ENCODE measurements around the gene C1orf50. TPM values are rescaled to one million over a fixed set of nuclear protein-coding genes. Genes with fewer than 3 reads are reported as not detected.
"Not testable (repeated sequence)": the region's sequence is repeated elsewhere in the genome, so short reads cannot be mapped to it uniquely, and the experiment has no call there.

The C1orf50 gene
- total RNA-seq, 1 experiment from 2014 or later: 8.3 TPM

DNA sequence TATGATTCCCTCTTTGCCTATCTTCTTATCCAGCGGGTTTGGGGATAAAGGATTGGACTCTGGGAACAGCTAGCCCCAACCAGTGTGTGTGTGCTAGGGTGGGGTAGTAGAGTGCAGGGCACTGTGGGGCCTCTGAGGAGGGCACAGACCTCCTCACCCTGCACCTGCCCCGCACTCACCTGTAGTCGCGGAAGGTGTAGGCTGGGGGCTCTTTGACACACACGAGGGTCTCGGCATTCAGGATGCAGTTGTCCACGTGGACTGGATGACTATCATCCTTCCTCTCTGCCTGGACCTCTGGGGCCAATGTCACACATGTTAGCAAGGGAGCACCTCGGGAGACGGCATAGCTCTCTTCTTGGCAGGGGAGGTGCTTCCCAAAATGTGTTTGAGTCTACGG, 19.0 kb upstream of the C1orf50 start:
- H4K20me1 ChIP-seq (ENCODE audit: insufficient read depth): no peaks in the 10 kb centered on the region
- no peaks in the 10 kb centered on the region for H3K9me3 ChIP-seq (ENCODE audit: insufficient read depth, low read depth)
- no peak overlapping the region for H3K27ac ChIP-seq
- no peak overlapping the region for H3K4me3 ChIP-seq
- TF ChIP-seq EZH2 (IDR thresholded peaks at IDR 0.05; ENCODE audit: low read depth): no peak
- no peak for TF ChIP-seq CTCF (conservative IDR thresholded peaks at IDR 0.05)
- BruUV-seq (replicated peaks): no TSS peak
- no peaks in the 10 kb centered on the region for H3K79me2 ChIP-seq (ENCODE audit: low read depth)
- no peaks in the 10 kb centered on the region for H3K27me3 ChIP-seq (ENCODE audit: insufficient read depth, low read depth)
- no peaks in the 10 kb centered on the region for H3K9me2 ChIP-seq (ENCODE audit: insufficient read depth)
- CTCF ChIA-PET: no interaction called here
- no peak for DNase-seq
- no peaks in the 10 kb centered on the region for H3K4me1 ChIP-seq (replicated peaks; ENCODE audit: insufficient read depth)
- no peaks in the 10 kb centered on the region for H3F3A ChIP-seq (ENCODE audit: insufficient read depth, low read depth)
- intact Hi-C loops (cut with micrococcal nuclease; ENCODE audit: unreplicated experiment): no loop called here
- no peak overlapping the region for H2AFZ ChIP-seq
- POLR2A ChIA-PET (ENCODE audit: unreplicated experiment): no interaction called here
- no peak overlapping the region for H3K4me2 ChIP-seq
- H3K36me3 ChIP-seq (ENCODE audit: low read depth): no peaks in the 10 kb centered on the region

- H3K36me3 ChIP-seq (ENCODE audit: low read depth): no peaks in the 10 kb centered on the region
- no peak overlapping the region for H2AFZ ChIP-seq
- H3F3A ChIP-seq (ENCODE audit: insufficient read depth, low read depth): no peaks in the 10 kb centered on the region
- H3K27ac ChIP-seq: no peak overlapping the region
- H3K4me2 ChIP-seq: no peak overlapping the region
- no TSS peak for BruUV-seq (replicated peaks)
- no peaks in the 10 kb centered on the region for H3K9me3 ChIP-seq (ENCODE audit: insufficient read depth, low read depth)
- H3K79me2 ChIP-seq (ENCODE audit: low read depth): no peaks in the 10 kb centered on the region
- intact Hi-C loops (cut with micrococcal nuclease; ENCODE audit: unreplicated experiment): no loop called here
- no peak for DNase-seq
- no peaks in the 10 kb centered on the region for H3K4me1 ChIP-seq (replicated peaks; ENCODE audit: insufficient read depth)
- CTCF ChIA-PET: no interaction called here
- POLR2A ChIA-PET (ENCODE audit: unreplicated experiment): interaction anchor here (0.6 kb wide), 1 partner anchor 335 kb away, joined by 3 read pairs; no protein-coding TSS in a partner anchor
- no peaks in the 10 kb centered on the region for H3K9me2 ChIP-seq (ENCODE audit: insufficient read depth)
- no peak overlapping the region for H3K4me3 ChIP-seq
- no peaks in the 10 kb centered on the region for H3K27me3 ChIP-seq (ENCODE audit: insufficient read depth, low read depth)
- H4K20me1 ChIP-seq (ENCODE audit: insufficient read depth): no peaks in the 10 kb centered on the region
- TF ChIP-seq CTCF (conservative IDR thresholded peaks at IDR 0.05) (no peak), EZH2 (IDR thresholded peaks at IDR 0.05; ENCODE audit: low read depth) (no peak)
These were observed 18.3 kb upstream of the C1orf50 start for GRCh38 chr1:42748461-42749410.

- H3K4me2 ChIP-seq: no peak overlapping the region
- TF ChIP-seq EZH2 (IDR thresholded peaks at IDR 0.05; ENCODE audit: low read depth) (no peak), CTCF (conservative IDR thresholded peaks at IDR 0.05) (no peak)
- no peaks in the 10 kb centered on the region for H3F3A ChIP-seq (ENCODE audit: insufficient read depth, low read depth)
- H4K20me1 ChIP-seq (ENCODE audit: insufficient read depth): no peaks in the 10 kb centered on the region
- ChIA-PET CTCF (no interaction called here), POLR2A (ENCODE audit: unreplicated experiment) (no interaction called here)
- H3K27me3 ChIP-seq (ENCODE audit: insufficient read depth, low read depth): no peaks in the 10 kb centered on the region
- no peak overlapping the region for H3K4me3 ChIP-seq
- no peaks in the 10 kb centered on the region for H3K9me2 ChIP-seq (ENCODE audit: insufficient read depth)
- H3K79me2 ChIP-seq (ENCODE audit: low read depth): no peaks in the 10 kb centered on the region
- BruUV-seq (replicated peaks): no TSS peak
- DNase-seq: no peak
- no peak overlapping the region for H2AFZ ChIP-seq
- H3K27ac ChIP-seq: no peak overlapping the region
- no peaks in the 10 kb centered on the region for H3K4me1 ChIP-seq (replicated peaks; ENCODE audit: insufficient read depth)
- H3K36me3 ChIP-seq (ENCODE audit: low read depth): no peaks in the 10 kb centered on the region
- H3K9me3 ChIP-seq (ENCODE audit: insufficient read depth, low read depth): no peaks in the 10 kb centered on the region
- intact Hi-C loops (cut with micrococcal nuclease; ENCODE audit: unreplicated experiment): no loop called here
These were observed 17.0 kb upstream of the C1orf50 start for GRCh38 chr1:42750041-42750440.

DNA sequence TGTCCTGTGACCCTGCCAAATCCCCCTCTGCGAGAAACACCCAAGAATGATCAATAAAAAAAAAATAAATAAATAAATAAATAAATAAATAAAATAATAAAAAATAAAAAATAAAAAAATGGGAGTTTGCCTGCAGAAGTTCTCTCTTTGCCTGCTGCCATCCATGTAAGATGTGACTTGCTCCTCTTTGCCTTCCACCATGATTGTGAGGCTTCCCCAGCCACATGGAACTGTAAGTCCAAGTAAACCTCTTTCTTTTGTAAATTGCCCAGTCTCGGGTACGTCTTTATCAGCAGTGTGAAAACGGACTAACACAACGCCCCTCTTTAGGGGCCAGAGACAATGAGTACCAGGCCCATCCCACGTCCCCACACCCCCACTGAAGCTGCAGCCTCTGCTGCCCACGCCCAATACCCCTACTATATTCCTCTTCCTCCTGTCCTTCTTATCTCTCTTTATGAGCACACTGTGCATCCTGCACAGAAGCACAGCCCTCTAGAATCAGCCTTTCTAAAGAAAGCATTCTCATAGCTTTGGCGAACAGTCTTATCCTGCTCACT, 15.5 kb upstream of the C1orf50 start:
- H3F3A ChIP-seq (ENCODE audit: insufficient read depth, low read depth); CTCF ChIA-PET; DNase-seq; H3K9me2 ChIP-seq (ENCODE audit: insufficient read depth); H4K20me1 ChIP-seq (ENCODE audit: insufficient read depth); H3K27me3 ChIP-seq (ENCODE audit: insufficient read depth, low read depth); H3K36me3 ChIP-seq (ENCODE audit: low read depth); H3K4me3 ChIP-seq; H3K9me3 ChIP-seq (ENCODE audit: insufficient read depth, low read depth); H3K4me1 ChIP-seq (replicated peaks; ENCODE audit: insufficient read depth); H2AFZ ChIP-seq; POLR2A ChIA-PET (ENCODE audit: unreplicated experiment); H3K79me2 ChIP-seq (ENCODE audit: low read depth); BruUV-seq (replicated peaks); H3K4me2 ChIP-seq; H3K27ac ChIP-seq; intact Hi-C loops (cut with micrococcal nuclease; ENCODE audit: unreplicated experiment): not testable (repeated sequence)

All from PC-9 (cell line).